Activated CD8-positive, alpha-beta memory T cell treated with anti-CD3 and anti-CD28 coated beads, Interleukin-2, amount 50 U/mL, for 24 hours (primary cell): ENCODE data around the gene CDK12.
"Not testable (repeated sequence)": the region's sequence is repeated elsewhere in the genome, so short reads cannot be mapped to it uniquely, and the experiment has no call there.

Experiments used
- DNase-seq: peaks from one replicate; pipeline ENCODE4 v3.0.0-alpha.2; 2020; ENCODE audit errors: extremely low read depth

CDK12 gene

DNA sequence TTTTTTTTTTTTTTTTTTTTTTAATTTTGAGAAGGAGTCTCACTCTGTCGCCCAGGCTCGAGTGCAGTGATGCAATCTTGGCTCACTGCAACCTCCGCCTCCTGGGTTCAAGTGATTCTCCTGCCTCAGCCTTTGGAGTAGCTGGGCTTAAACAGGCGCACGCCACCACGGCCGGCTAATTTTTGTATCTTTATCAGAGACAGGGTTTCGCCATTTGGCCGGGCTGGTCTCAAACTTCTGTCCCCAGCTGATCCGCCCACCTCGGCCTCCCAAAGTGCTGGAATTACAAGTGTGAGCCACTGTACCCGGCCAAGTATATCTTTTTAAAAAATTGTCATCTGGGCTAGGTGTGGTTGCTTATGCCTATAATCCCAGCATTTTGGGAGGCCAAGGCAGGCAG, 35.6 kb downstream of the CDK12 start:
- DNase-seq, result not testable (repeated sequence)

DNA sequence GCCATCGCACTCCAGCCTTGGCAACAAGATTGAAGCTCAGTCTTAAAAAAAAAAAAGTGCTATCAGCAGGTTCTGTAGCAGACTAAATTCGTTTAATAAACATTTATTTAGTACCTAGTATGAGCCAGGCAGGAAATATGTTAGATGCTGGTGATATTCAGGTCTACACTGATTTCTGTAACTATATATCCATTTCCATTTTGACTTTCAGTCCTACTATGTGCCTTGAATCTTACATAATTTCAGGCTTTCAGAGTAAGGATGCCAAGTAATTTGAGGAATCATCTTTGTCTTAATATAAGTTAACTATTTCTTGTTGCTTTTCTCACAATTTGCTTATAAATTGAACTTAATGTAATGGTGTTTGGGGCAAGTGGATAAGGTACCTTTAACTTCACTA, 46.2 kb downstream of the CDK12 start:
- DNase-seq, result no peak

DNA sequence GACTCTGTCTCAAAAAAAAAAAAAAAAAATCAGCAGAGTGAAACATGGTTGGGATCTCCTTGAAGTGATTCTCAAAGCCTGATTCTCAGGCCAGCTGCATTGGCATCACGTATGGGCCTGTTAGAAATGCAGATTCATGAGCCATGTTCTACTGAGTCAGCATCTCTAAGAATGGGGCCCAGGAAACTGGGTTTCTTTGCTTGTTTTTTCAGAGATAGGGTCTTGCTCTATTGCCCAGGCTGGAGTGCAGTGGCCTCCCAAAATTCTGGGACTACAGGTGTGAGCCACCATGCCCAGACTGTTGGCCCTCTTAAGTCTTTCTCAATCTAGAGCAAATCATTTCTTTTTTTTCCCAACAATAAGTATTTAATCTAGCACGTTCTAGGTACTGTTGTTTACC, 47.7 kb downstream of the CDK12 start:
- DNase-seq, result no peak

DNA sequence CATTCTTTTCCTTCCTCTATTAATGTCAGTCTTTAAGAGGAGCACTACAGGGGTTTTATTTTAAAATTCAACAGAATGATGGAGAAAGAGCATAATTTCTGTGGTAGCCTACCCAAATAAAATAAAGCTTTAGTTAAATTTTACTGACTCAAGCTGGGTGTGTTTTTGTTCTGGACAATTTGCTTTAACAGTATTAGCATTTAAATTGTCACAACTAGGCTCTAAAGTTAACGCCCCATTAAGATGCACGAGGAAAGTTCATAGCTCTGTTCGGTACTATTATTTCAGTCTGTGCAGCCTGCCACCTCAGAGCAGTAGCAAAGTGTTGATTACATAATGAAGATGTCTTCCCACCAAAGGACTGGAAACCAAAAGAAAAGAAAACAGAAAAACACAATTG, 52.0 kb downstream of the CDK12 start:
- no peak for DNase-seq

DNA sequence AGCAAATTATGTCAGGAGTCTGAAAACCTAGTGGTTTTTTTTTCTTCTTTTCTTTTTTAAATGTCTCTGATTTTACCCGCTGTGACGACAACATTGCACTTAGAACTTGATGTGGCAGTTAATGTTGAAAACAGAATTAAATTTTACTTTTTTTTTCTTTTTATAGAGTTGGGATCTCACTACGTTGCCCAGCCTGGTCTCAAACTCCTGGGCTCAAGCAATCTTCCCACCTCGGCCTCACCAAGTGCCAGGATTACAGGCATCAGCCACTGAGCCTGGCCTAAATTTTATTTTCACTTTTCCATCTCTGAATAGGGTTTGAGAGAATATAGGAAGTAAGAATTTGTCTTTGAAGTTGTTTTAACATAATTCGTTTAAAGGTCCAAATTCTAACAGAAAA, 52.6 kb downstream of the CDK12 start:
- DNase-seq, result no peak

DNA sequence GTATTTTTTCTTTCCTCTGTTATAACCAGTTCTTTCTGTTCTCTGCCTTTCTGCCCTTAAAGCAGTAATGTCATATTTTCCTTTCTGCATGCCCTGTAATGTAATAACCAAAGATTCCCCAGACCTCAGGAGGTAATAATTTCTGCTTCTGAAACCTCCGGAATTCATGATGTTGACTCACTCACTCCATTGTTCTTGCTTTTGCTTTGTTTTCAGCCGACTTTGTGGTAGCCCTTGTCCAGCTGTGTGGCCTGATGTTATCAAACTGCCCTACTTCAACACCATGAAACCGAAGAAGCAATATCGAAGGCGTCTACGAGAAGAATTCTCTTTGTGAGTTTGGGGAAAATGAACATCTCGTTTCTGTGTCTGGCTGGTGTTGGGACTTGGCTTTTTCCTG, 55.9 kb downstream of the CDK12 start:
- DNase-seq, result no peak

DNA sequence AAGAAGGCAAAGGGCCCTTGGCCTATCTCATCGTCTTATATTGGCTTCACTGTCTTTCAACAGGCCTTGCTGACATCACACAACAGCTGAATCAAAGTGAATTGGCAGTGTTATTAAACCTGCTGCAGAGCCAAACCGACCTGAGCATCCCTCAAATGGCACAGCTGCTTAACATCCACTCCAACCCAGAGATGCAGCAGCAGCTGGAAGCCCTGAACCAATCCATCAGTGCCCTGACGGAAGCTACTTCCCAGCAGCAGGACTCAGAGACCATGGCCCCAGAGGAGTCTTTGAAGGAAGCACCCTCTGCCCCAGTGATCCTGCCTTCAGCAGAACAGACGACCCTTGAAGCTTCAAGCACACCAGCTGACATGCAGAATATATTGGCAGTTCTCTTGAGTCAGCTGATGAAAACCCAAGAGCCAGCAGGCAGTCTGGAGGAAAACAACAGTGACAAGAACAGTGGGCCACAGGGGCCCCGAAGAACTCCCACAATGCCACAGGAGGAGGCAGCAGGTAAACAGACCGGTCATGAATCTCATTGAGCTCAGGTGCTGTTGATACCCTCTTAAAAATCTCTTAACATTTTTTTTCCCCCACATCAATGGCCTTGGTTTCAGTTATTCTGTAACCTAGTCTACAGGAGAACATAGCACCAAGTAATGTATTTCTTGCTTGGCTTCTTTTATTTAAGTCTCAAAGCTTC, 64.7 kb downstream of the CDK12 start:
- DNase-seq, result no peak

DNA sequence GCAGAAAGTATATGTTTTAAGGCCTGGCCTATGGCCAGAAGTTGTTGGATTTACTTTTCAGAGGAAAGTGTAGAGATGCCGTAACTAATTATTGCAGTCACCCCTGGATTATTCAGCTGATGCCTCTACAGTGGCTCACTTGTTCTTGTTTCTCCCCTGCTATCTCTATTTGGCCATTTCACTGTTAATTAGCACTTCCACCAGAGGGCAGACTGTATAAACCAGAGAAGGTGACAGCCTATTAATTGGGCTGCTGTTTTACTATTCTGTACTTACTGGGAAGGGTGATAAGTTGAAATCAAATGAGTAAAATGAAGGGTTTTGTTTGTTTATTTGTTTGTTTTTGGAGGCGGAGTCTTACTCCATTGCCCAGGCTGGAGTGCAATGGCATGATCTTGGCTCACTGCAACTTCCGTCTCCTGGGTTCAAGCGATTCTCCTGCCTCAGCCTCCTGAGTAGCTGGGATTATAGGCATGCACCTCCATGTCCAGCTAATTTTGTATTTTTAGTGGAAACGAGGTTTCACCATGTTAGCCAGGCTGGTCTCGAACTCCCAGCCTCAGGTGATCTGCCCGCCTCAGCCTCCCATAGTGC, 66.0 kb downstream of the CDK12 start:
- no peak for DNase-seq

DNA sequence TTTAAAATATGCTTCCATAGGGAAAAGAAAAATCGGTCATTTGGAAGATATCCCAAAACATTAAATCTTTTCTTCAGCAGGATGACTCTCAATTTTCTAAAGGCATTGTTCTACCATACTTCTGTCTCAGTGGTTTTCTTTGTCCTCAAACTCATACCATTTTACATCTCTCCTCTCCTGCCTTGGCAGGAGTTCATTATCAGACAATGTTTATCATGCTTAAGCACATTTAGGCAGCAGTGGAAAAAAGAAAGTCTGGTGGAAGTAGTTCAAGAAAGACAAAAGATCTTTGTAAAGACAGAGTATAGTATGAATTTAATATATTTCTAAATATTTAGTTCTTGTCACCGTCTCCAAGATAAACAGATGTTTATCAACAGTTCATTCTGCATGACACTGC, 68.2 kb downstream of the CDK12 start:
- DNase-seq, result no peak

DNA sequence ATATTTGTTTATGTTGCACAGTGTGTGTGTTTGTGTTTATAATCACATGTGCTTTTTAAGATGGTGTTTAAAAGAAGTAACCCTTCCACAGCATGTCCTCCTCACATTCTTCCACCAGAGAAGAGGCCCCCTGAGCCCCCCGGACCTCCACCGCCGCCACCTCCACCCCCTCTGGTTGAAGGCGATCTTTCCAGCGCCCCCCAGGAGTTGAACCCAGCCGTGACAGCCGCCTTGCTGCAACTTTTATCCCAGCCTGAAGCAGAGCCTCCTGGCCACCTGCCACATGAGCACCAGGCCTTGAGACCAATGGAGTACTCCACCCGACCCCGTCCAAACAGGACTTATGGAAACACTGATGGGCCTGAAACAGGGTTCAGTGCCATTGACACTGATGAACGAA, 69.2 kb downstream of the CDK12 start:
- DNase-seq, result no peak

DNA sequence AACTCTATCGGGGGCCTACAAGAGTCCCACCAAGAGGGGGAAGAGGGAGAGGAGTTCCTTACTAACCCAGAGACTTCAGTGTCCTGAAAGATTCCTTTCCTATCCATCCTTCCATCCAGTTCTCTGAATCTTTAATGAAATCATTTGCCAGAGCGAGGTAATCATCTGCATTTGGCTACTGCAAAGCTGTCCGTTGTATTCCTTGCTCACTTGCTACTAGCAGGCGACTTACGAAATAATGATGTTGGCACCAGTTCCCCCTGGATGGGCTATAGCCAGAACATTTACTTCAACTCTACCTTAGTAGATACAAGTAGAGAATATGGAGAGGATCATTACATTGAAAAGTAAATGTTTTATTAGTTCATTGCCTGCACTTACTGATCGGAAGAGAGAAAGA, 70.0 kb downstream of the CDK12 start:
- DNase-seq, result no peak

DNA sequence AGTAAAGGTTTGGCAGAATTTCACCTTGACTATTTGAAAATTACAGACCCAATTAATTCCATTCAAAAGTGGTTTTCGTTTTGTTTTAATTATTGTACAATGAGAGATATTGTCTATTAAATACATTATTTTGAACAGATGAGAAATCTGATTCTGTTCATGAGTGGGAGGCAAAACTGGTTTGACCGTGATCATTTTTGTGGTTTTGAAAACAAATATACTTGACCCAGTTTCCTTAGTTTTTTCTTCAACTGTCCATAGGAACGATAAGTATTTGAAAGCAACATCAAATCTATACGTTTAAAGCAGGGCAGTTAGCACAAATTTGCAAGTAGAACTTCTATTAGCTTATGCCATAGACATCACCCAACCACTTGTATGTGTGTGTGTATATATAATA, 72.6 kb downstream of the CDK12 start:
- DNase-seq, result no peak

DNA sequence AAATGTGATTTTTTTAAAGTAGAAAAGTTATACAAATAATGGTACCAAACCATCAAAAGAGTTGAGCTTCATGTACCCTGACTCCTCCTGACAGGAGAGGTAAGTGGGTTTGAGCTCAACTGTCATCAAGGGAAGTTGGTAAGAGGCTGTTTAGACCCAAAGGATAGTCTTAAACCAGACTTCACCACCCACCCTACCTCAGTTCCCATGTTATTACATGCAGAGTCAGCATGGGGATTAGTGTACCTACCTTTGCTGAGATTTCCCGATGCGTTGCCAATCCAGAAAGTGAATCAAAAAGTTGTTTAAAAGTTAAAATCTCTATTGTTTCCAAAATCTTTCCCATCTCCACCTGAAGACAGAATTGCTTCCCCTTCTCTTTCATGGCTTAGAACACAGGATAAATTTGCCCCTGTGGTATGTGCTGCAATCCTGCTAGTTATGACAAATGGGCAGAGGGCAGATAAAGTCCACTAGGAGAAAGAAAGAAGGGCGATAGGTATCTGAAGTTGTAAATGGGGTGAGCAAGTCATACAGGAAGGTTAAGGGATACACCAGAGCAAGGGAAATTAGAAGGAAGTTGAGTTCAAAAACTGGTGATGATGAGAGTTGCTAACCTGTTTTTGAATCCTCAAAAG, 73.6 kb downstream of the CDK12 start:
- DNase-seq, result no peak

DNA sequence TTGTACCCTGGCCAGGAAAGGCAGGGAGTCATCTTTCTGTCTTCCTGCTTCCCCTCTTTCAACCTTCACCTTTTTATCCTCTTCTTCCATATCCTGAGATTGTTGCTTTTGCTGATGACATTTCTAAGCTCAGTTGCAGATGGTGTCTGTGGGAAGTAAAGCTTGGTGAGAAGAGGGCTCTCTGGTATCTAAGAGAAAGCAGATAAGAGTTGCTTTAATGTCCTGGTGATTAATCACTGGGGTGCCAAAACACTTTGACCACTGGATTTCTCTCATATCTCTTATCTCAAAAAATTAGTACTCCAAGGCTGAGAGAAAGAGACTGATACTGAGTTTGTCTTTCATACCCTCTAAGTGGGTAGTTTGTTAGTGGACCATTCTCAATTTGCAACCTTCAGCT, 75.2 kb downstream of the CDK12 start:
- DNase-seq, result no peak

DNA sequence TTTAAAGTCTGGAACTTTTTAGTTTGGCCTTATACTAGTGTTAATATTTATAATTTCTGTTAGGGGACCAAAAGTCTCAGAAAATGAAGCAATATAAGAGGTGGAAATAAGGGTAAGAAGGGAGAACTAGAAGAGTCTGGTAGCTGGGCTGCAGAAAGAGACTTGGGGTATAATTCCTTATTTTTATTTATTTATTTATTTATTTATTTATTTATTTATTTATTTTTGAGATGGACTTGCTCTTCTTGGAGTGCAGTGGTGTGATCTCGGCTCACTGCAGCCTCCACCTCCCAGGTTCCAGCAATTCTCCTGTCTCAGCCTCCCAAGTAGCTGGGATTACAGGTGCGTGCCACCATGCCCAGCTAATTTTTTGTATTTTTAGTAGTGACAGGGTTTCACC, 76.1 kb downstream of the CDK12 start:
- DNase-seq, result not testable (repeated sequence)

DNA sequence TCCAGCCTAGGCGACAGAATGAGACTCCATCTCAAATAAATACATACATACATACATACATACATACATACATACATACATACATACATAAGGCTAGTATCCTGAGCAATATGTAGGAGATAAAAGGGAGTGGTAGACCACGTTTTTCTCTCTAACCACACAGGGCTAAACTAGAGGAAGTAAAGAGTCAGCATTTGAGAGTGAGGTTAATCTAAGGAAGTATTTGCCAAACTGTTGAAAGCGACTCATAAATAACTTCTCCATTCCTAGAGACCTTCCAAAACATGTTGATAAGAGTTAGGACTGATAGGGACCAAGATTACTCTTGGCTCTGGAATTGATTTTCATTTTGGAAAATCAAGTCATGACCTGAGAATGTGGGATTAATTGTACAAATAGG, 77.6 kb downstream of the CDK12 start:
- DNase-seq, result no peak

DNA sequence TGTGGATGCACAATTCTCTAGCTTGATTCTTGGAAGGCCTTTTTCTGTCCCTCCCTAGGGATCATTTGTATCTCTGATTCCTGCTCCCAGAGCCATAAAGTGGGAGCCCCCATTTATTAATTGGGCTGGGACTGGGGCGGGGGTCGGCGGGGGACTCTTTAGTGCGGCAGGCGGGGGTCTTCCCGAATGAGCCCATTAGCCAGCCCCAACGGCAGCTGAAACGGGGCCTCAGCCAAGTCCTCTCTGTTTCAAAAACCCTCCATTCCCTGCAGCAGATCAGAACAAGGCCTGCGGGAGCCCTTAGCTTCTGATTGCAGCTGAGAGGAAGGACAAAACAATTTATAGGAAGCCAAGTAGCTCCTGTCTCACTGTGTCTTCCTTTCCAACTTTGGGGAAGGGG, 79.3 kb downstream of the CDK12 start:
- DNase-seq, result no peak

DNA sequence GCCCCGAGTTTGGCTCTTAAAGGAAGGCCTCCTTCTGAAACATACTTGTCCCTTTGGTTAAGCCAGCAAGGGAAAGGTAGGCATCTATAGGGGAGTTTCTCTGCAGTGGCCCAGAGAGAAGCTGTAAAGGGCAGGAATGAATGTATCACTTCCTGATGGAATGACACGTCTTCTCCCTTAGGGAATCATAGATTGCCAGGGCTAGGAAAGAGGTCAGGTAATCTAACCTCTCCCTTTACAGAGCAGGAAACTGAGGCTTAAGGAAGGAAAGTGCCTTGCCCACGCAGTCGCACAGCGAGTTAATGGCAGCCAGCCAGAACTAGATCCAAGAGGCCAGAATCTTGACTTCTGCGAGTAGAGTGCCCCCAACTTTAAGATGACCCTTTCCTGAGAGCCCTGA, 80.4 kb downstream of the CDK12 start:
- no peak for DNase-seq

DNA sequence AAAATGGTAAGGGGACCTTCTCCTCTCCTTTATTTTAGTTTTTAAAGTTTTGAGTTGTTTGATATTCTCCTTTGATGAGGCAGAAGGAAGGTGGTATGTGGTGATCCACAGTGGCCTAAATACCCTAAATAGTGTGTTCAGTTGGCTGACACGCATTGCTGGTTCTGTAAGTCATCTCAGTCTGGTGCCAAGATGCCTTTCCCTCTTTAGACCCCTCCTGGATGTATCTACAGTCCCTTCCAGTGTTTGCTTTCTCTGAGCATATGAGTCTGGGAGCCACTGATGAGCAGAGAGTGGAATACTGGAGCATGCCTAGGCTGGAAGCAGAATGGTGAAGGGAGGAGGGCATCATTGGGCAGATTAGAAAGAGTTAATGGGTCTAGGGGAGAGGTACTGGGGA, 81.9 kb downstream of the CDK12 start:
- DNase-seq, result no peak

DNA sequence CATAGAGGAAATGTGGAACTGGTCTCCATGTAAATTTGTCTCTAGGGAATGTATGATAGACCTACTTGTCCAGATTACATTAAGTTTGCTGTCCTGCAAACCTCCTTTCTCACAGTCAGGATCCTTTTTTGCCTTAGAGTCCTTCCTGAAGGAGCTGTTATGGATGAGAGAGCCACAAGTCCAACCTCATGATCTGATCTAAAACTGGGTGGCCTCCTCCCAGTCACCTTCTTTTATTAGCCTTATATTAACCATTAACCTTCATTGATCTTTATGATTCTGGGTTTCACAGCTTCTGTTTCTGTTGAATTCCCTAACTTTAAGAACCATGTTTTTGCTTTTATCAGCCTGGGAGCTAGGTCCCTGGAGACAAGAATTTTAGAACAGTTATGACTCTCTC, 82.4 kb downstream of the CDK12 start:
- no peak for DNase-seq

DNA sequence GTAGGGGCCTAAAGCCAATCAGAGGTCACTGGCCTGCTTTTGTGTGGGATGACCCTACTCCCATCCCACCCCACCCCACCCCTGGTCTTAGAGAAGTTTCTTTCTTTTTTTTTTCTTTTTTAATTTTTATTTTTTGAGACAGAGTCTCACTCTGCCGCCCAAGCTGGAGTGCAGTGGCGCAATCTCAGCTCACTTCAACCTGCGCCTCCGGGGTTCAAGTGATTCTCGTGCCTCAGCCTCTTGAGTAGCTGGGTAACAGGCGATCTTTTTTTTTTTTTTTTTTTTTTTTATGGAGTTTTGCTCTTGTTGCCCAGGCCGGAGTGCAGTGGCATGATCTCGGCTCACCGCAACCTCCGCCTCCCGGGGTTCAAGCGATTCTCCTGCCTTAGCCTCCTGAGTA, 83.1 kb downstream of the CDK12 start:
- not testable (repeated sequence) for DNase-seq

DNA sequence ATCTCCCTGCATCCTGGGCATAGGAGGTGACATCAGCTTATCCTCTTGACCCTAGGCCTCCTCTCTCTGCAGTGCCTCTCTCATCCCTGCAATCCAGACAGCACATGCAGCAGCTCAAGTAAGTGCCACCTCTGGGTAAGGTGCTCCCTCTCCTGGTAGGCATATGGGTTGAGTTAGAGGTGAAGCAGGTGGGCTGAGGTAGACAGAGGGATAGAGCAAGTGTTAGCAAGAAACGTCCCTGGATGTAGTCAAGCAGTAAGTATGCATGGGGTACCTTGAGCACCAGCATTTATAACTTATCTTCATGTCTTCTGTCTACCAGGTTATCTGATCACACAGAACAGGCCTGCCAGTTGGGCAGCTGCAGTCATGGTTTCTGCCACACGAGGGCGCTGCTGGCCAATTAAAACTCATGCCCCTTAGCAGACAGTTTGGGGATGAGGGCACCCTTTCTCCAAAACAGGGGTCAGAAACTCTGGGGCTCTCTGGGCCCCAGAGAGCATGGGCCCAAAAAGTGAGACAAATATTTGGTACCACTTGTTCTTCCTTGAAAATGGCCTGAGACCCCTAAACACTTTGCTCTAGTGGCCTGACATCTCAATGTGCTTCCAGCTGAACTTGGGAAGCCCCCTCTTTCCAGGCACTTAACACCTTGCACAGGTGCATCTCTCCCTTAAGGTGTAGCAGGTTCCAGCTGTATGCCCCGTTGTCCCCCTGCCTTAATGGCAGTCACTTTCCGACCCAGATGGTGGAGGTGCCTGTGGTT, 86.6 kb downstream of the CDK12 start:
- peak; percentile 39 for DNase-seq
